Measurements from ENCODE around the gene C6orf136. TPM values are rescaled to one million over a fixed set of nuclear protein-coding genes. Genes with fewer than 3 reads are reported as not detected.
"Not testable (repeated sequence)": the region's sequence is repeated elsewhere in the genome, so short reads cannot be mapped to it uniquely, and the experiment has no call there.

Gene C6orf136
- 10 to 100 TPM; 17.9 to 24.3 TPM for total RNA-seq
- polyA plus RNA-seq (2013, experiment 1 of 2), result 16.9 TPM
- 16.7 TPM for polyA plus RNA-seq (2013, experiment 2 of 2)
- long read RNA-seq, experiment 1, partial matches to known transcripts, result 2 of 10 reads
- long read RNA-seq, experiment 1, other reads (novel, unspliced or antisense), result 2 of 10 reads
- long read RNA-seq, experiment 2, transcript C6orf136-201 (6 exons, 1,978 nt), result major isoform, 5 of 13 reads
- long read RNA-seq, experiment 2, partial matches to known transcripts, result 3 of 13 reads
- long read RNA-seq, experiment 2, other reads (novel, unspliced or antisense), result 3 of 13 reads
- long read RNA-seq, experiment 3, transcript C6orf136-201 (6 exons, 1,978 nt), result major isoform, 5 of 12 reads
- long read RNA-seq, experiment 3, partial matches to known transcripts, result 2 of 12 reads
- long read RNA-seq, experiment 3, other reads (novel, unspliced or antisense), result 4 of 12 reads
- long read RNA-seq, experiment 4, transcript C6orf136-203 (6 exons, 1,402 nt), result major isoform, 14 of 26 reads
- long read RNA-seq, experiment 4, transcript C6orf136-201 (6 exons, 1,978 nt), result minor isoform, 5 of 26 reads
- long read RNA-seq, experiment 4, partial matches to known transcripts, result 2 of 26 reads
- long read RNA-seq, experiment 4, other reads (novel, unspliced or antisense), result 4 of 26 reads

GRCh38 chr6:30646450-30647241, at the start of gene C6orf136:
Gene C6orf136, plus strand, starts transcription at chr6:30647133. Its CDS starts 99 bp downstream, at chr6:30647232.
- Mint-ChIP-seq H3K4me1 (peaks cover 18% of the 10 kb centered on the region), H3K9me3 (no peaks in the 10 kb centered on the region), H3K36me3 (ENCODE audit: low read depth) (peaks cover 41% of the 10 kb centered on the region), H3K27me3 (ENCODE audit: insufficient read depth) (no peaks in the 10 kb centered on the region), H3K4me3 (peak within 1 kb of the TSS; percentile 75), H3K27ac (peak within 1 kb of the TSS; percentile 86)
- H3K27ac ChIP-seq (ENCODE audit: low read depth, low read length), result peak within 1 kb of the TSS; percentile 68
- TF ChIP-seq CTCF (conservative IDR thresholded peaks at IDR 0.05), result no peak
- peak within 1 kb of the TSS; percentile 95 for H3K4me3 ChIP-seq (ENCODE audit: low read length)
- DNase-seq, result peak; percentile 95
- peaks cover 52% of the 10 kb centered on the region for H3K36me3 ChIP-seq (ENCODE audit: control insufficient read depth, insufficient read depth, low read length)
- no peaks in the 10 kb centered on the region for H3K27me3 ChIP-seq (ENCODE audit: control insufficient read depth, insufficient read depth, low read length, poor library complexity, severe bottlenecking)
- H3K4me1 ChIP-seq (ENCODE audit: control insufficient read depth, insufficient read depth, low read length), result peaks cover 4% of the 10 kb centered on the region
- peak within 1 kb of the TSS; percentile 51 for H3K9ac ChIP-seq (ENCODE audit: extremely low read depth, low read length, poor library complexity, severe bottlenecking)
- 13 to 31% methylated on average over 10 to 37 of the region's 37 CpGs for WGBS, 2 experiments (ENCODE audit: insufficient coverage in 1 of 2, insufficient read length in 1 of 2)
- no peaks in the 10 kb centered on the region for H3K9me3 ChIP-seq (ENCODE audit: control insufficient read depth, low read length)

GRCh38 chr6:30597315-30598144, 49.4 kb upstream of the C6orf136 start:
- not testable (repeated sequence) for H3K4me3 Mint-ChIP-seq; H3K27me3 Mint-ChIP-seq (ENCODE audit: insufficient read depth); H3K9me3 ChIP-seq (ENCODE audit: control insufficient read depth, low read length); H3K4me3 ChIP-seq (ENCODE audit: low read length); H3K9me3 Mint-ChIP-seq; H3K4me1 ChIP-seq (ENCODE audit: control insufficient read depth, insufficient read depth, low read length); H3K9ac ChIP-seq (ENCODE audit: extremely low read depth, low read length, poor library complexity, severe bottlenecking); H3K27ac ChIP-seq (ENCODE audit: low read depth, low read length); H3K27me3 ChIP-seq (ENCODE audit: control insufficient read depth, insufficient read depth, low read length, poor library complexity, severe bottlenecking); H3K4me1 Mint-ChIP-seq
- Mint-ChIP-seq H3K27ac (peak overlapping the region; percentile 88), H3K36me3 (ENCODE audit: low read depth) (peaks cover 57% of the 10 kb centered on the region)
- peak; percentile 82 for TF ChIP-seq CTCF (conservative IDR thresholded peaks at IDR 0.05)
- peak; percentile 97 for DNase-seq
- WGBS, 2 experiments (ENCODE audit: insufficient coverage in 1 of 2, insufficient read length in 1 of 2), result 68 to 80% methylated on average over 4 to 15 of the region's 15 CpGs
- H3K36me3 ChIP-seq (ENCODE audit: control insufficient read depth, insufficient read depth, low read length), result peaks cover 54% of the 10 kb centered on the region
